H9 (cell line): Measurements from ENCODE around the gene RAET1L. TPM values are rescaled to one million over a fixed set of nuclear protein-coding genes. Genes with fewer than 3 reads are reported as not detected.
"Not testable (repeated sequence)": the region's sequence is repeated elsewhere in the genome, so short reads cannot be mapped to it uniquely, and the experiment has no call there.

ENCODE experiments used
- DNase-seq: peaks from one replicate; pipeline ENCODE4 v3.0.0-alpha.2; 2017
- H2AFZ ChIP-seq: one replicate; pipeline ENCODE4 v1.6.1; 2013; ENCODE audit warnings: mild to moderate bottlenecking, low read length, control low read depth, moderate library complexity
- H2AK5ac ChIP-seq: 2 replicates; pipeline ENCODE4 v1.6.1; 2013; ENCODE audit warnings: low read length, control low read depth, mixed read lengths; ENCODE audit not compliant: insufficient read length
- H2BK120ac ChIP-seq: one replicate; pipeline ENCODE4 v1.6.1; 2013; ENCODE audit warnings: low read depth, mild to moderate bottlenecking, low read length, control low read depth, inconsistent platforms; ENCODE audit not compliant: poor library complexity, severe bottlenecking
- H2BK12ac ChIP-seq: 2 replicates; pipeline ENCODE4 v1.6.1; 2013; ENCODE audit warnings: low read length, control low read depth, mixed read lengths, low read depth; ENCODE audit not compliant: insufficient read length
- H2BK15ac ChIP-seq: 2 replicates; pipeline ENCODE4 v1.6.1; 2013; ENCODE audit warnings: low read depth, low read length, control low read depth
- H2BK20ac ChIP-seq: one replicate; pipeline ENCODE4 v1.6.1; 2013; ENCODE audit warnings: low read depth, mild to moderate bottlenecking, low read length, control low read depth, inconsistent platforms; ENCODE audit not compliant: poor library complexity, severe bottlenecking
- H2BK5ac ChIP-seq: 2 replicates; pipeline ENCODE4 v1.6.1; 2013; ENCODE audit warnings: low read length, control low read depth, mixed read lengths; ENCODE audit not compliant: insufficient read length
- H3K14ac ChIP-seq: 2 replicates; pipeline ENCODE4 v1.6.1; 2013; ENCODE audit warnings: low read length, control low read depth; ENCODE audit not compliant: insufficient read depth
- H3K18ac ChIP-seq: 2 replicates; pipeline ENCODE4 v1.6.1; 2013; ENCODE audit warnings: low read depth, mild to moderate bottlenecking, mixed read lengths, low read length, control low read depth; ENCODE audit not compliant: insufficient read length
- H3K23ac ChIP-seq: 2 replicates; pipeline ENCODE4 v1.6.1; 2013; ENCODE audit warnings: low read length, control low read depth, mixed read lengths, low read depth; ENCODE audit not compliant: insufficient read length
- H3K23me2 ChIP-seq: 2 replicates; pipeline ENCODE4 v1.6.1; 2013; ENCODE audit warnings: low read depth, mild to moderate bottlenecking, mixed read lengths, low read length, control low read depth; ENCODE audit not compliant: insufficient read length, poor library complexity, severe bottlenecking
- H3K27ac ChIP-seq: 2 replicates; pipeline ENCODE4 v1.5.1; 2013; ENCODE audit warnings: low read length, control low read depth, mixed read lengths, low read depth; ENCODE audit not compliant: insufficient read length
- H3K27me3 ChIP-seq: 2 replicates; pipeline ENCODE4 v1.6.1; 2013; ENCODE audit warnings: low read length, control low read depth, inconsistent platforms; ENCODE audit not compliant: insufficient read depth
- H3K4ac ChIP-seq: 2 replicates; pipeline ENCODE4 v1.6.1; 2013; ENCODE audit warnings: low read depth, mild to moderate bottlenecking, control low read depth, inconsistent platforms, low read length, moderate library complexity
- H3K4me1 ChIP-seq: 2 replicates; pipeline ENCODE4 v1.6.1; 2013; ENCODE audit warnings: low read length, control low read depth, inconsistent platforms; ENCODE audit not compliant: insufficient read depth
- H3K4me2 ChIP-seq: 2 replicates; pipeline ENCODE4 v1.6.1; 2013; ENCODE audit warnings: low read length, control low read depth, mixed read lengths; ENCODE audit not compliant: insufficient read length, insufficient read depth
- H3K56ac ChIP-seq: 2 replicates; pipeline ENCODE4 v1.6.1; 2013; ENCODE audit warnings: low read depth, mild to moderate bottlenecking, mixed read lengths, low read length, control low read depth; ENCODE audit not compliant: insufficient read length
- H3K79me1 ChIP-seq: 2 replicates; pipeline ENCODE4 v1.6.1; 2013; ENCODE audit warnings: low read depth, mild to moderate bottlenecking, moderate library complexity, low read length, control low read depth, inconsistent platforms; ENCODE audit not compliant: insufficient read depth, poor library complexity, severe bottlenecking
- H3K79me2 ChIP-seq: 2 replicates; pipeline ENCODE4 v1.6.1; 2013; ENCODE audit warnings: low read length, control low read depth, inconsistent platforms; ENCODE audit not compliant: insufficient read depth
- H3K9ac ChIP-seq: 2 replicates; pipeline ENCODE4 v1.6.1; 2013; ENCODE audit warnings: low read length, control low read depth, mixed read lengths; ENCODE audit not compliant: insufficient read length; ENCODE audit errors: extremely low read depth
- H3K9me3 ChIP-seq: one replicate; pipeline ENCODE4 v1.6.1; 2013; ENCODE audit warnings: low read depth, low read length, inconsistent platforms; ENCODE audit not compliant: control insufficient read depth
- H3T11ph ChIP-seq: one replicate; pipeline ENCODE4 v1.6.1; 2013; ENCODE audit warnings: mild to moderate bottlenecking, low read length, control low read depth, inconsistent platforms
- H4K20me1 ChIP-seq: one replicate; pipeline ENCODE4 v1.6.1; 2013; ENCODE audit not compliant: control insufficient read depth, insufficient read length, insufficient read depth
- H4K5ac ChIP-seq: 2 replicates; pipeline ENCODE4 v1.6.1; 2013; ENCODE audit warnings: low read depth, mild to moderate bottlenecking, mixed read lengths, low read length, control low read depth; ENCODE audit not compliant: insufficient read length
- H4K8ac ChIP-seq: replicated peaks from 2 replicates; pipeline ENCODE4 v1.6.1; 2013; ENCODE audit warnings: low read length, control low read depth, mixed read lengths, low read depth; ENCODE audit not compliant: insufficient read length
- H4K91ac ChIP-seq: 2 replicates; pipeline ENCODE4 v1.6.1; 2013; ENCODE audit warnings: low read depth, mild to moderate bottlenecking, moderate library complexity, mixed read lengths, low read length, control low read depth; ENCODE audit not compliant: insufficient read length
- H3K27ac Mint-ChIP-seq, 3 experiments: 2 replicates in 2 of 3; 3 replicates in 1 of 3; pipeline ENCODE4 v1.8.0; 2020 to 2021; ENCODE audit warnings: mixed read lengths in 3 of 3, mild to moderate bottlenecking in 1 of 3, moderate library complexity in 1 of 3
- H3K27me3 Mint-ChIP-seq: 2 replicates; pipeline ENCODE4 v1.8.0; 2021; ENCODE audit warnings: low read depth, mild to moderate bottlenecking, moderate library complexity, mixed read lengths
- H3K36me3 Mint-ChIP-seq, 3 experiments: 2 replicates in 2 of 3; 3 replicates in 1 of 3; pipeline ENCODE4 v1.8.0; 2020 to 2021; ENCODE audit warnings: low read depth in 3 of 3, mixed read lengths in 3 of 3; ENCODE audit not compliant: insufficient read depth in 1 of 3
- H3K4me1 Mint-ChIP-seq, 2 experiments: 2 replicates each; pipeline ENCODE4 v1.8.0; 2020; ENCODE audit warnings: mixed read lengths in 2 of 2
- H3K4me3 Mint-ChIP-seq, 2 experiments: 2 replicates in 1 of 2; 3 replicates in 1 of 2; pipeline ENCODE4 v1.8.0; 2020 to 2021; ENCODE audit warnings: mild to moderate bottlenecking in 2 of 2, mixed read lengths in 2 of 2, moderate library complexity in 1 of 2
- H3K9me3 Mint-ChIP-seq, 2 experiments: 2 replicates in 1 of 2; 3 replicates in 1 of 2; pipeline ENCODE4 v1.8.0; 2020; ENCODE audit warnings: mild to moderate bottlenecking in 2 of 2, mixed read lengths in 2 of 2, moderate library complexity in 1 of 2
- WGBS: extraction: QIAGEN DNeasy Blood & Tissue Kit; methylation state at CpG from one replicate; pipeline ENCODE4 v1.1.7; 2013; ENCODE audit warnings: missing lambda C conversion rate, low lambda C conversion rate, mixed read lengths; ENCODE audit not compliant: insufficient read length; ENCODE audit errors: extremely low coverage; 5-methylcytosine and 5-hydroxymethylcytosine counted together
- total RNA-seq: library from RNA; stranded (reverse); gene quantifications from 2 replicates; pipeline ENCODE4 v1.2.1, GENCODE V29; 2021
- TF ChIP-seq, protein P1 (sequence below): fragments of 200-600 bp; sonication (generic); conservative IDR thresholded peaks from 3 replicates; pipeline ENCODE4 v1.8.0; 2021; ENCODE audit warnings: antibody characterized with exemption, mild to moderate bottlenecking

The RAET1L gene
- total RNA-seq, 1 experiment from 2014 or later = not detected

- no peak overlapping the region for H3K56ac ChIP-seq
- no peaks in the 10 kb centered on the region for H3K79me2 ChIP-seq
- TF ChIP-seq, protein P1, sequence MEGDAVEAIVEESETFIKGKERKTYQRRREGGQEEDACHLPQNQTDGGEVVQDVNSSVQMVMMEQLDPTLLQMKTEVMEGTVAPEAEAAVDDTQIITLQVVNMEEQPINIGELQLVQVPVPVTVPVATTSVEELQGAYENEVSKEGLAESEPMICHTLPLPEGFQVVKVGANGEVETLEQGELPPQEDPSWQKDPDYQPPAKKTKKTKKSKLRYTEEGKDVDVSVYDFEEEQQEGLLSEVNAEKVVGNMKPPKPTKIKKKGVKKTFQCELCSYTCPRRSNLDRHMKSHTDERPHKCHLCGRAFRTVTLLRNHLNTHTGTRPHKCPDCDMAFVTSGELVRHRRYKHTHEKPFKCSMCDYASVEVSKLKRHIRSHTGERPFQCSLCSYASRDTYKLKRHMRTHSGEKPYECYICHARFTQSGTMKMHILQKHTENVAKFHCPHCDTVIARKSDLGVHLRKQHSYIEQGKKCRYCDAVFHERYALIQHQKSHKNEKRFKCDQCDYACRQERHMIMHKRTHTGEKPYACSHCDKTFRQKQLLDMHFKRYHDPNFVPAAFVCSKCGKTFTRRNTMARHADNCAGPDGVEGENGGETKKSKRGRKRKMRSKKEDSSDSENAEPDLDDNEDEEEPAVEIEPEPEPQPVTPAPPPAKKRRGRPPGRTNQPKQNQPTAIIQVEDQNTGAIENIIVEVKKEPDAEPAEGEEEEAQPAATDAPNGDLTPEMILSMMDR = no peak
- no peak overlapping the region for H2BK5ac ChIP-seq
- H3K79me1 ChIP-seq = no peaks in the 10 kb centered on the region
- Mint-ChIP-seq H3K27ac (0 out of 7 replicates have a peak overlapping the region, but pooled peaks of 1 of the 3 experiments have one; percentile 63), H3K27me3 (peaks cover 48% of the 10 kb centered on the region), H3K36me3 (peaks cover 0 to 17% (median 0%) of the 10 kb centered on the region in 3 experiments; a peak in 3 of 7 replicates), H3K9me3 (peaks cover 0 to 2% of the 10 kb centered on the region in 2 experiments; a peak in 3 of 5 replicates), H3K4me3 (peak overlapping the region; percentile 85 to 91), H3K4me1 (peaks cover 7 to 8% of the 10 kb centered on the region in 2 experiments)
- no peak overlapping the region for H2BK12ac ChIP-seq
- no peak overlapping the region for H3K23ac ChIP-seq
- no peak overlapping the region for H2BK120ac ChIP-seq
- H2BK20ac ChIP-seq = no peak overlapping the region
- no peak overlapping the region for H2AK5ac ChIP-seq
- H3K27ac ChIP-seq = no peak overlapping the region
- H2BK15ac ChIP-seq = no peak overlapping the region
- no peak overlapping the region for H2AFZ ChIP-seq
- peaks cover 5% of the 10 kb centered on the region for H3K23me2 ChIP-seq
- no peak overlapping the region for H3T11ph ChIP-seq
- no peaks in the 10 kb centered on the region for H3K9me3 ChIP-seq
- no peak overlapping the region for H4K5ac ChIP-seq
- H3K9ac ChIP-seq = no peak overlapping the region
- no peak overlapping the region for H3K14ac ChIP-seq
- H4K8ac ChIP-seq = no peak overlapping the region
- H4K91ac ChIP-seq = no peak overlapping the region
- no CpG with 5 or more reads among the region's 14 CpGs for WGBS
- no peaks in the 10 kb centered on the region for H3K4me1 ChIP-seq
- H4K20me1 ChIP-seq = no peaks in the 10 kb centered on the region
- peaks cover 15% of the 10 kb centered on the region; the same call in 1 of the 2 replicates for H3K27me3 ChIP-seq
- no peak overlapping the region for H3K4ac ChIP-seq
- peak overlapping the region; percentile 67 for H3K4me2 ChIP-seq
- no peak overlapping the region for H3K18ac ChIP-seq
- no peak for DNase-seq
Observed at GRCh38 chr6:150004101-150004782, 21.1 kb downstream of the RAET1L start.

GRCh38 chr6:150003599-150003998 lies 21.7 kb downstream of the RAET1L start:
- H3K9ac ChIP-seq, H3K79me2 ChIP-seq, H3T11ph ChIP-seq, H3K4me2 ChIP-seq, H3K23ac ChIP-seq, H3K27ac ChIP-seq, H3K9me3 ChIP-seq, H4K5ac ChIP-seq, H2BK15ac ChIP-seq, H3K4me1 ChIP-seq, H3K14ac ChIP-seq, H3K18ac ChIP-seq, H3K4ac ChIP-seq, DNase-seq, H2BK5ac ChIP-seq, H2BK20ac ChIP-seq, H3K79me1 ChIP-seq, H3K27ac Mint-ChIP-seq, H4K20me1 ChIP-seq, H3K56ac ChIP-seq, H4K91ac ChIP-seq, H3K4me1 Mint-ChIP-seq, H2AK5ac ChIP-seq, H4K8ac ChIP-seq, H3K9me3 Mint-ChIP-seq, H2BK120ac ChIP-seq, H2AFZ ChIP-seq, H2BK12ac ChIP-seq, H3K23me2 ChIP-seq: not testable (repeated sequence)
- Mint-ChIP-seq H3K27me3 (peaks cover 42% of the 10 kb centered on the region), H3K36me3 (peaks cover 0 to 17% (median 0%) of the 10 kb centered on the region in 3 experiments; a peak in 3 of 7 replicates), H3K4me3 (peak overlapping the region; percentile 7 to 91; a peak in 2 of 5 replicates)
- WGBS = no CpG with 5 or more reads among the region's 3 CpGs
- H3K27me3 ChIP-seq = peaks cover 15% of the 10 kb centered on the region; the same call in 1 of the 2 replicates
